Endothelial cell of umbilical vein (primary cell): ENCODE measurements around the gene CEP85.

Source experiments
- EZH2 ChIP-seq: IDR thresholded peaks from 2 replicates; pipeline ENCODE4 v1.6.1; 2012; ENCODE audit warnings: borderline replicate concordance, low read depth, mild to moderate bottlenecking, moderate library complexity, low read length, inconsistent platforms; ENCODE audit not compliant: severe bottlenecking
- FOS ChIP-seq: IDR thresholded peaks from 2 replicates; pipeline ENCODE4 v1.6.1; 2011; ENCODE audit warnings: mild to moderate bottlenecking, low read length, moderate library complexity, borderline replicate concordance; ENCODE audit not compliant: insufficient read depth
- MYC ChIP-seq: IDR thresholded peaks from one replicate; pipeline ENCODE4 v1.6.1; 2011; ENCODE audit warnings: mild to moderate bottlenecking, low read depth, low read length
- POLR2A ChIP-seq: IDR thresholded peaks from 2 replicates; pipeline ENCODE4 v1.6.1; 2012; ENCODE audit warnings: low read depth, mild to moderate bottlenecking, control low read depth, low read length
- POLR2AphosphoS5 ChIP-seq: IDR thresholded peaks from 2 replicates; pipeline ENCODE4 v1.6.1; 2012; ENCODE audit warnings: low read depth, mild to moderate bottlenecking, control low read depth, low read length, moderate library complexity; ENCODE audit not compliant: insufficient read depth
- TF ChIP-seq, protein P1 (sequence below), 2 donors: IDR thresholded peaks; 1 replicate in 1 of 2; 2 replicates in 1 of 2; pipeline ENCODE4 v1.5.1; 2011; ENCODE audit warnings: low read length in 2 of 2, mild to moderate bottlenecking in 2 of 2, moderate library complexity in 2 of 2, control low read depth in 1 of 2, inconsistent platforms in 1 of 2, low read depth in 1 of 2; ENCODE audit not compliant: insufficient read depth in 1 of 2; ENCODE audit errors: extremely low read depth in 1 of 2

DNA sequence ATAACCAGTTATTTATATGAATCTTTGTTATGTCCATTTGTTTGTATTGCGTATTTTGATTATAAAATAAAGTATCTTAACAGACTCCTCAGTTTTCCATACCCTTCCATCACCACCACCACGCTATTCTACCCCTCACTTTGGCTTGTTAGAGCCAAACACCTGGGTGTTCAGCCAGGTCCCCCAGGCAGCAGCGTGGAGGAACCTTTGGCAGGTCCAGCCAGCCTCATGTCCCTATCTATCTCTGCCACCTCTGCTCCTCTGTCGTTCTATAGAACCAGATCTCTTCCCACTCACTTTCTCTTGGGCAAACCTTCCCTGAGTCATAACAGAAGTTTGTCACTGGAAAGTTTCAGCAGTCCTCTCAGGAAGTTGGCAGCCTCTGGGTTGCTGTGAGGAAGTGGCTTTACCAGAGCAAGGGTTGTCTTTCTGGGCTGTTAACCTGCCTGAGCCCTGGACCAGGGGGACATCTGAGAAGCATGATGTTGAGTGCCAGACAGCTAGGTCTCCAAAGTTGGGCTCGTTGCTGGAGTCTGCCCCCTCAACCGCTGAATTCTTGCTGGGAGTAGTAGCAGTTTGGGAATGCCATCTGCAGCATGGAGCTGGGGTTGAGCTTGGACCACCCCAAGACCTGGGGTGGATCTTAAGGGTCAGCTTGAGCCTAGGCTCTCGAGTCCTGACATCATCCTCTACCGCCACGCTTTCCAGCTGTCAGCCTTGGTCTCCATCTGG is 44.9 kb downstream of the CEP85 start:
- TF ChIP-seq, protein P1, sequence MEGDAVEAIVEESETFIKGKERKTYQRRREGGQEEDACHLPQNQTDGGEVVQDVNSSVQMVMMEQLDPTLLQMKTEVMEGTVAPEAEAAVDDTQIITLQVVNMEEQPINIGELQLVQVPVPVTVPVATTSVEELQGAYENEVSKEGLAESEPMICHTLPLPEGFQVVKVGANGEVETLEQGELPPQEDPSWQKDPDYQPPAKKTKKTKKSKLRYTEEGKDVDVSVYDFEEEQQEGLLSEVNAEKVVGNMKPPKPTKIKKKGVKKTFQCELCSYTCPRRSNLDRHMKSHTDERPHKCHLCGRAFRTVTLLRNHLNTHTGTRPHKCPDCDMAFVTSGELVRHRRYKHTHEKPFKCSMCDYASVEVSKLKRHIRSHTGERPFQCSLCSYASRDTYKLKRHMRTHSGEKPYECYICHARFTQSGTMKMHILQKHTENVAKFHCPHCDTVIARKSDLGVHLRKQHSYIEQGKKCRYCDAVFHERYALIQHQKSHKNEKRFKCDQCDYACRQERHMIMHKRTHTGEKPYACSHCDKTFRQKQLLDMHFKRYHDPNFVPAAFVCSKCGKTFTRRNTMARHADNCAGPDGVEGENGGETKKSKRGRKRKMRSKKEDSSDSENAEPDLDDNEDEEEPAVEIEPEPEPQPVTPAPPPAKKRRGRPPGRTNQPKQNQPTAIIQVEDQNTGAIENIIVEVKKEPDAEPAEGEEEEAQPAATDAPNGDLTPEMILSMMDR (IDR thresholded peaks at IDR 0.05; ENCODE audit: extremely low read depth in 1 of 2, insufficient read depth in 1 of 2, low read depth in 1 of 2, low read length in 2 of 2): no peak
- TF ChIP-seq EZH2 (no peak), POLR2A (no peak), POLR2AphosphoS5 (no peak), MYC (no peak), FOS (no peak)
